Osteocyte (in vitro differentiated cells): ENCODE results near the gene SF3B5. TPM values are rescaled to one million over a fixed set of nuclear protein-coding genes. Genes with fewer than 3 reads are reported as not detected.

ENCODE experiments used
- DNase-seq: peaks from one replicate; pipeline ENCODE4 v3.0.0; 2021; ENCODE audit warnings: mixed read lengths; ENCODE audit not compliant: unreplicated experiment; ENCODE audit errors: extremely low spot score
- H3K27ac Mint-ChIP-seq: one replicate; pipeline ENCODE4 v1.8.0; 2021; ENCODE audit warnings: mild to moderate bottlenecking, mixed read lengths; ENCODE audit not compliant: unreplicated experiment
- H3K27me3 Mint-ChIP-seq: one replicate; pipeline ENCODE4 v1.8.0; 2021; ENCODE audit warnings: mixed read lengths; ENCODE audit not compliant: unreplicated experiment
- H3K36me3 Mint-ChIP-seq: one replicate; pipeline ENCODE4 v1.8.0; 2021; ENCODE audit warnings: mixed read lengths; ENCODE audit not compliant: unreplicated experiment
- H3K4me1 Mint-ChIP-seq: one replicate; pipeline ENCODE4 v1.8.0; 2021; ENCODE audit warnings: mixed read lengths; ENCODE audit not compliant: unreplicated experiment
- H3K4me3 Mint-ChIP-seq: one replicate; pipeline ENCODE4 v1.8.0; 2021; ENCODE audit warnings: mild to moderate bottlenecking, moderate library complexity, mixed read lengths; ENCODE audit not compliant: unreplicated experiment
- H3K9me3 Mint-ChIP-seq: one replicate; pipeline ENCODE4 v1.8.0; 2021; ENCODE audit warnings: mixed read lengths; ENCODE audit not compliant: unreplicated experiment
- total RNA-seq: library from RNA; stranded (reverse); gene quantifications from 2 replicates; pipeline ENCODE4 v1.2.1, GENCODE V29; 2021
- TF ChIP-seq, protein P1 (sequence below): fragments of 200-600 bp; sonication (generic); IDR thresholded peaks from 2 replicates; pipeline ENCODE4 v1.5.0; 2021; ENCODE audit warnings: antibody characterized with exemption, mild to moderate bottlenecking, moderate library complexity

The SF3B5 gene
- total RNA-seq, 1 donor from 2014 or later: 134 TPM

DNA sequence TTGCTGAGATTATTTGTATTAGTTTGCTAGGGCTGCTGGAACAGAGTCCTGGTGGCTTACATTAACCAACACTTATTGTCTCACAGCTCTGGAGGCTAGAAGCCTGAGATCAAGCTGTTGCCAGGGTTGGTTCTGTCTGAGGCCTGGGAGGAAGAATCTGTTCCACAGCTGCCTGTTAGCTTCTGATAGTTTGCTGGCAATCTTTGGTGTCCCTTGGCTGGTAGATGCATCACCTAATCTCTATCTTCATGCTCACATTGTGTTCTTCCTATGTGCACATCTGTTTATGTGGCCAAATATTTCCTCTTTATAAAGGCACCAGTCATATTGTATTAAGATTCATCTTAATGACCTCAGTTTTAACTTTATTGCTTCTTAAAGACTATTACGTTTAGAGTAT lies 19.5 kb downstream of the SF3B5 start:
- TF ChIP-seq, protein P1, sequence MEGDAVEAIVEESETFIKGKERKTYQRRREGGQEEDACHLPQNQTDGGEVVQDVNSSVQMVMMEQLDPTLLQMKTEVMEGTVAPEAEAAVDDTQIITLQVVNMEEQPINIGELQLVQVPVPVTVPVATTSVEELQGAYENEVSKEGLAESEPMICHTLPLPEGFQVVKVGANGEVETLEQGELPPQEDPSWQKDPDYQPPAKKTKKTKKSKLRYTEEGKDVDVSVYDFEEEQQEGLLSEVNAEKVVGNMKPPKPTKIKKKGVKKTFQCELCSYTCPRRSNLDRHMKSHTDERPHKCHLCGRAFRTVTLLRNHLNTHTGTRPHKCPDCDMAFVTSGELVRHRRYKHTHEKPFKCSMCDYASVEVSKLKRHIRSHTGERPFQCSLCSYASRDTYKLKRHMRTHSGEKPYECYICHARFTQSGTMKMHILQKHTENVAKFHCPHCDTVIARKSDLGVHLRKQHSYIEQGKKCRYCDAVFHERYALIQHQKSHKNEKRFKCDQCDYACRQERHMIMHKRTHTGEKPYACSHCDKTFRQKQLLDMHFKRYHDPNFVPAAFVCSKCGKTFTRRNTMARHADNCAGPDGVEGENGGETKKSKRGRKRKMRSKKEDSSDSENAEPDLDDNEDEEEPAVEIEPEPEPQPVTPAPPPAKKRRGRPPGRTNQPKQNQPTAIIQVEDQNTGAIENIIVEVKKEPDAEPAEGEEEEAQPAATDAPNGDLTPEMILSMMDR: no peak
- Mint-ChIP-seq H3K9me3 (no peaks in the 10 kb centered on the region), H3K4me1 (no peaks in the 10 kb centered on the region), H3K27me3 (peaks cover 40% of the 10 kb centered on the region), H3K27ac (no peak overlapping the region), H3K36me3 (no peaks in the 10 kb centered on the region), H3K4me3 (no peak overlapping the region)
- no peak for DNase-seq

DNA sequence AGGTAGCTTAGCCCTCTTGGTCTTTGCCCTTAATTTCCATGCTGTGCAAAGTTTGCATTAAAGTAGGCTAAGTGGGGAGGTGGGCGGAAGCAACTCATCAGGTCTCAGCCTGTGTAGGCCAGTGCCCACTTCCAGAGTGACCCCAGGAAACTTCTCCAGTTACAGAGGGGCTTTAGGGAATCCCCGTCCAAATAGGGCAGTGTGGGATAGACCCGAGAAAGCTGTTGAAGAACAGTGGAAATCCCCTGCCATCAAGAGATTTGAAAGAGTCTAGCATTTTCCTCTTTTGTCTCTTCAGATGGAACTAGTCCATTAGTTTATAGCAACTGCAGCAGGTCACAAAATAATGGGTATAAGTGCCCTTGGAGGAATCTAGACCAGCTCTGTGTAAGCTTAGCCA lies 20.2 kb downstream of the SF3B5 start:
- Mint-ChIP-seq H3K36me3 (no peaks in the 10 kb centered on the region), H3K27me3 (peaks cover 47% of the 10 kb centered on the region), H3K4me3 (no peak overlapping the region), H3K9me3 (no peaks in the 10 kb centered on the region), H3K4me1 (no peaks in the 10 kb centered on the region), H3K27ac (no peak overlapping the region)
- no peak for DNase-seq
- TF ChIP-seq, protein P1: no peak

DNA sequence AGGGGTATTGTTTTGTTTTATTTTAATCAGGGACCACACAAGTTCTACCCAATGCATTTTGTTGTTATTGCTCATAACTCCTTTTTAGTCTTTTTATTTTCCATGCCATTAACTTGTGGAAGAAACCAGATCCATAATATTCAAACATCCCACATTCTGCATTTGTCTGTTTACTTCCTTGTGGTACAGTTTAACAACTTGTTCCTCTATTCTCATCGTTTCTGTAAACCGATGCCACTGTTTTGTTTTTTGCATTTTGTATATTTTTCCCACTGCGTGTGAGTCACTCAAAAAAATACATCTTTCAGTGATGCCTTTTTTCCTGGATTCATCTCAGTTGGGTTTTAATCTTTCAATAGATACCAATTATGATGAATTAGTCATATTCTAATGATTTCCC lies 22.3 kb downstream of the SF3B5 start:
- DNase-seq: no peak
- H3K27ac Mint-ChIP-seq: no peak overlapping the region
- no peaks in the 10 kb centered on the region for H3K36me3 Mint-ChIP-seq
- no peaks in the 10 kb centered on the region for H3K4me1 Mint-ChIP-seq
- no peaks in the 10 kb centered on the region for H3K9me3 Mint-ChIP-seq
- TF ChIP-seq, protein P1: no peak
- H3K27me3 Mint-ChIP-seq: peaks cover 58% of the 10 kb centered on the region
- H3K4me3 Mint-ChIP-seq: no peak overlapping the region

DNA sequence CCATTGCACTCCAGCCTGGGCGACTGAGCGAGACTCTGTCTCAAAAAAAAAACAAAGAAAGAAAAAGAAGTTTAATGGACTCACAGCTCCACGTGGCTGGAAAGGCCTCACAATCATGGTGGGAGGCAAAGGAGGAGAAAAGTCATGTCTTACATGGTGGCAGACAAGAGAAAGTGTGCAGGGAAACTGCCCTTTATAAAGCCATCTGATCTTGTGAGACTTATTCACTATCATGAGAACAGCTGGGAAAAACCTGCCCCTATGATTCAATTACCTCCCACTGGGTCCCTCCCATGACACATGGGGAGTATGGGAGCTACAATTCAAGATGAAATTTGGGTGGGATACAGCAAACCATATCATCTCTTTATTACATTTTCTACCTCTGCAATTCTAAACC lies 25.9 kb downstream of the SF3B5 start:
- H3K9me3 Mint-ChIP-seq: no peaks in the 10 kb centered on the region
- H3K27me3 Mint-ChIP-seq: peaks cover 77% of the 10 kb centered on the region
- H3K4me1 Mint-ChIP-seq: peaks cover 3% of the 10 kb centered on the region
- H3K36me3 Mint-ChIP-seq: no peaks in the 10 kb centered on the region
- H3K27ac Mint-ChIP-seq: no peak overlapping the region
- DNase-seq: no peak
- no peak overlapping the region for H3K4me3 Mint-ChIP-seq
- TF ChIP-seq, protein P1: no peak

DNA sequence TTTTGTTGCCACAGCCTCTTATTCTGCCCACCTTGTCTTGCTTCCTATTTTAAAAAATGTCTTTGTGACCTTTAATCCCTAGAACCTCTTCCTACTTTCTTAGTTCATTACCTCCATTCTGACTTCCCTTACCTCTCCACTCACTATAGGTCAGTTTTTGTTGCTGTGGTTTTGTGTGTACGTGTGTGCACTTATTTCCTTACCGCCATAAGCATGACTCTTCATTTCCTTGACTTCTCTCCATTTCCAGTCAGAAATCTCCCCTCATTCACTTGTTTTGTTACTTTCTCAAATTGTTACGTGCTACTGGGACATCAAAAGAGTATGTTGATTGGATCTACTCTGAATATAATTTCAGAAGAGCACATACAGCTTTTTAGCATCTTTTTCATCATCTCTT lies 26.6 kb downstream of the SF3B5 start:
- Mint-ChIP-seq H3K27me3 (peaks cover 75% of the 10 kb centered on the region), H3K9me3 (no peaks in the 10 kb centered on the region), H3K27ac (no peak overlapping the region), H3K4me1 (peaks cover 4% of the 10 kb centered on the region), H3K36me3 (no peaks in the 10 kb centered on the region), H3K4me3 (no peak overlapping the region)
- TF ChIP-seq, protein P1: no peak
- no peak for DNase-seq
